ENCODE data around the gene CELA2A. TPM values are rescaled to one million over a fixed set of nuclear protein-coding genes. Genes with fewer than 3 reads are reported as not detected.

The CELA2A gene
- total and polyA plus RNA-seq, 8 donors: 360 to 20,184 (median 3,756) TPM

- peak in 5 of 6 donors; percentile 50 to 86 (median 67) for DNase-seq
- Histone ChIP-seq H3K9me3 (no peaks in the 10 kb centered on the region), H3K4me1 (peaks cover 4 to 35% (median 14%) of the 10 kb centered on the region in 3 donors), H3K4me3 (peak overlapping the region in 2 of 4 donors; percentile 10 to 87), H3K36me3 (no peaks in the 10 kb centered on the region), H3K27ac (peak overlapping the region in 3 of 4 donors; percentile 57 to 65 (median 65)), H3K27me3 (no peaks in the 10 kb centered on the region)
- TF ChIP-seq CTCF (IDR thresholded peaks at IDR 0.05): no peak
- intact Hi-C loops (cut with DNase I): loop anchor here in 1 of 3 donors (5.0 kb wide), 1 partner anchor 86 kb away; no protein-coding TSS in a partner anchor
- peak; percentile 21 to 34 (median 30) for ATAC-seq
- FAIRE-seq: no peak
- WGBS, 2 donors: 30 to 36% methylated on average over 11 of the region's 11 CpGs
These were observed 43.7 kb upstream of the CELA2A start for GRCh38 chr1:15412843-15413242.

GRCh38 chr1:15413563-15414444 is 42.7 kb upstream of the CELA2A start:
- Histone ChIP-seq H3K4me1 (peaks cover 4 to 40% (median 14%) of the 10 kb centered on the region in 3 donors), H3K4me3 (no peak overlapping the region), H3K27ac (peak overlapping the region in 1 of 4 donors; percentile 65), H3K36me3 (no peaks in the 10 kb centered on the region), H3K9me3 (no peaks in the 10 kb centered on the region), H3K27me3 (no peaks in the 10 kb centered on the region)
- intact Hi-C loops (cut with DNase I): loop anchor here in 1 of 3 donors (5.0 kb wide), 1 partner anchor 87 kb away; no protein-coding TSS in a partner anchor
- peak in 3 of 6 donors; percentile 27 to 70 (median 47) for DNase-seq
- no peak for FAIRE-seq
- ATAC-seq: no peak
- WGBS, 2 donors: 86 to 87% methylated on average over 20 of the region's 20 CpGs
- TF ChIP-seq CTCF (IDR thresholded peaks at IDR 0.05): no peak

- no peak overlapping the region for H3K27ac ChIP-seq
- DNase-seq (peak in 1 of 6 donors; percentile 58), FAIRE-seq (no peak), ATAC-seq (no peak)
- intact Hi-C loops (cut with DNase I): loop anchor here in 1 of 3 donors (5.0 kb wide), 1 partner anchor 87 kb away; no protein-coding TSS in a partner anchor
- H3K36me3 ChIP-seq: no peaks in the 10 kb centered on the region
- no peaks in the 10 kb centered on the region for H3K27me3 ChIP-seq
- H3K9me3 ChIP-seq: no peaks in the 10 kb centered on the region
- no peak overlapping the region for H3K4me3 ChIP-seq
- TF ChIP-seq CTCF (IDR thresholded peaks at IDR 0.05): no peak
- peaks cover 4 to 47% (median 14%) of the 10 kb centered on the region in 3 donors for H3K4me1 ChIP-seq
- 88 to 90% methylated on average over 10 of the region's 10 CpGs for WGBS, 2 donors
These were observed 42.0 kb upstream of the CELA2A start for GRCh38 chr1:15414445-15414983.

- Histone ChIP-seq H3K27me3 (no peaks in the 10 kb centered on the region), H3K4me1 (peaks cover 12 to 68% (median 31%) of the 10 kb centered on the region in 3 donors), H3K4me3 (no peak overlapping the region), H3K27ac (peak overlapping the region in 3 of 4 donors; percentile 14 to 72 (median 67)), H3K9me3 (no peaks in the 10 kb centered on the region), H3K36me3 (no peaks in the 10 kb centered on the region)
- ATAC-seq (peak in 2 of 4 donors; percentile 34 to 59), DNase-seq (peak in 3 of 6 donors; percentile 33 to 70 (median 37)), FAIRE-seq (no peak)
- 70 to 78% methylated on average over 18 of the region's 18 CpGs for WGBS, 2 donors
- intact Hi-C loops (cut with DNase I): no loop called here
- no peak for TF ChIP-seq CTCF (IDR thresholded peaks at IDR 0.05)
These were observed 39.2 kb upstream of the CELA2A start for GRCh38 chr1:15417059-15417934.

Data from pancreas (tissue), 10 donors.